ENCODE results near the gene ZBTB11. TPM values are rescaled to one million over a fixed set of nuclear protein-coding genes. Genes with fewer than 3 reads are reported as not detected.

Gene ZBTB11
- total RNA-seq, 1 experiment from 2014 or later = 14.8 TPM

GRCh38 chr3:101637451-101637850 lies 39.5 kb downstream of the ZBTB11 start:
- Histone ChIP-seq H3K14ac (ENCODE audit: insufficient read depth, low read length) (no peak overlapping the region), H2BK15ac (ENCODE audit: low read depth, low read length) (no peak overlapping the region), H2AK5ac (ENCODE audit: insufficient read length, low read length) (no peak overlapping the region), H2AFZ (ENCODE audit: low read length) (no peak overlapping the region), H3K79me2 (ENCODE audit: insufficient read depth, low read length) (no peaks in the 10 kb centered on the region), H2BK12ac (ENCODE audit: insufficient read length, low read depth, low read length) (no peak overlapping the region), H3K4ac (ENCODE audit: low read depth, low read length) (no peak overlapping the region), H2BK120ac (ENCODE audit: low read depth, low read length, poor library complexity, severe bottlenecking) (no peak overlapping the region), H3T11ph (ENCODE audit: low read length) (no peak overlapping the region), H3K9ac (ENCODE audit: extremely low read depth, insufficient read length, low read length) (no peak overlapping the region), H3K23ac (ENCODE audit: insufficient read length, low read depth, low read length) (no peak overlapping the region), H4K8ac (replicated peaks; ENCODE audit: insufficient read length, low read depth, low read length) (no peak overlapping the region), H2BK20ac (ENCODE audit: low read depth, low read length, poor library complexity, severe bottlenecking) (no peak overlapping the region), H3K23me2 (ENCODE audit: insufficient read length, low read depth, low read length, poor library complexity, severe bottlenecking) (no peaks in the 10 kb centered on the region), H4K20me1 (ENCODE audit: control insufficient read depth, insufficient read depth, insufficient read length) (no peaks in the 10 kb centered on the region), H3K9me3 (ENCODE audit: control insufficient read depth, low read depth, low read length) (no peaks in the 10 kb centered on the region), H3K27ac (ENCODE audit: insufficient read length, low read depth, low read length) (no peak overlapping the region), H3K27me3 (ENCODE audit: insufficient read depth, low read length) (no peaks in the 10 kb centered on the region), H3K79me1 (ENCODE audit: insufficient read depth, low read depth, low read length, poor library complexity, severe bottlenecking) (no peaks in the 10 kb centered on the region), H3K56ac (ENCODE audit: insufficient read length, low read depth, low read length) (no peak overlapping the region), H4K91ac (ENCODE audit: insufficient read length, low read depth, low read length) (no peak overlapping the region), H2BK5ac (ENCODE audit: insufficient read length, low read length) (no peak overlapping the region), H3K4me2 (ENCODE audit: insufficient read depth, insufficient read length, low read length) (no peak overlapping the region), H4K5ac (ENCODE audit: insufficient read length, low read depth, low read length) (no peak overlapping the region), H3K18ac (ENCODE audit: insufficient read length, low read depth, low read length) (no peak overlapping the region), H3K4me1 (ENCODE audit: insufficient read depth, low read length) (no peaks in the 10 kb centered on the region; the same call in 1 of the 2 replicates)
- no peak overlapping the region for H3K27ac Mint-ChIP-seq
- DNase-seq = no peak
- peaks cover 26 to 42% of the 10 kb centered on the region in 2 experiments for H3K4me1 Mint-ChIP-seq
- no peak overlapping the region for H3K4me3 Mint-ChIP-seq
- H3K36me3 Mint-ChIP-seq (ENCODE audit: insufficient read depth in 1 of 3, low read depth in 3 of 3) = no peaks in the 10 kb centered on the region
- WGBS (ENCODE audit: extremely low coverage, insufficient read length, low lambda C conversion rate) = no CpG with 5 or more reads among the region's 10 CpGs
- H3K9me3 Mint-ChIP-seq = no peaks in the 10 kb centered on the region
- TF ChIP-seq CTCF (conservative IDR thresholded peaks at IDR 0.05) = no peak
- no peaks in the 10 kb centered on the region; the same call in none of the 2 replicates for H3K27me3 Mint-ChIP-seq (ENCODE audit: low read depth)

Measured in H9 (cell line).